Measurements from ENCODE around the gene PYCR2. TPM values are rescaled to one million over a fixed set of nuclear protein-coding genes. Genes with fewer than 3 reads are reported as not detected.

PYCR2 gene
- total RNA-seq, 1 donor from 2014 or later, result 19.5 TPM

DNA sequence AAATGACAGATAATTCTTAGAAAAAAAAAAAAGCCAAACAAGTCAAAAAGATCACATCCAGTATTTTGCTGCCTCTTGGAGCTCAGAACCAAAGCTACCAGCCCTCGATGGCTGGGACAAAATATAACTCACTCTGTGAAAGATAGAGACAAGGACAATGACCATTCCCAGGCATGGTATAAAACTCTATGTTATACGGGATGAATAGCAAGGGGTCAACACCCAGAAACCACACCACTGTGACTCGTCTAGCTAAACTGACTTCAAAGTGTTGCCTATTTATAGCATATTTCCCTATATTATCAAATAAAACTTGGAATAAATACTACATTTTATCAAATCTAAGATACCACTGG is 52.0 kb downstream of the PYCR2 start:
- peaks cover 3% of the 10 kb centered on the region for H3K36me3 ChIP-seq (ENCODE audit: control insufficient read depth, insufficient read depth, low read length)
- no peak for FAIRE-seq
- H3K27me3 ChIP-seq (ENCODE audit: control insufficient read depth, insufficient read depth, low read length), result peaks cover 3% of the 10 kb centered on the region
- TF ChIP-seq, protein P1, sequence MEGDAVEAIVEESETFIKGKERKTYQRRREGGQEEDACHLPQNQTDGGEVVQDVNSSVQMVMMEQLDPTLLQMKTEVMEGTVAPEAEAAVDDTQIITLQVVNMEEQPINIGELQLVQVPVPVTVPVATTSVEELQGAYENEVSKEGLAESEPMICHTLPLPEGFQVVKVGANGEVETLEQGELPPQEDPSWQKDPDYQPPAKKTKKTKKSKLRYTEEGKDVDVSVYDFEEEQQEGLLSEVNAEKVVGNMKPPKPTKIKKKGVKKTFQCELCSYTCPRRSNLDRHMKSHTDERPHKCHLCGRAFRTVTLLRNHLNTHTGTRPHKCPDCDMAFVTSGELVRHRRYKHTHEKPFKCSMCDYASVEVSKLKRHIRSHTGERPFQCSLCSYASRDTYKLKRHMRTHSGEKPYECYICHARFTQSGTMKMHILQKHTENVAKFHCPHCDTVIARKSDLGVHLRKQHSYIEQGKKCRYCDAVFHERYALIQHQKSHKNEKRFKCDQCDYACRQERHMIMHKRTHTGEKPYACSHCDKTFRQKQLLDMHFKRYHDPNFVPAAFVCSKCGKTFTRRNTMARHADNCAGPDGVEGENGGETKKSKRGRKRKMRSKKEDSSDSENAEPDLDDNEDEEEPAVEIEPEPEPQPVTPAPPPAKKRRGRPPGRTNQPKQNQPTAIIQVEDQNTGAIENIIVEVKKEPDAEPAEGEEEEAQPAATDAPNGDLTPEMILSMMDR (IDR thresholded peaks at IDR 0.05; ENCODE audit: insufficient read depth, low read length, severe bottlenecking), result no peak
- DNase-seq (ENCODE audit: low read depth), result no peak
- no peak overlapping the region for H3K4me3 ChIP-seq (ENCODE audit: low read depth, low read length)

DNA sequence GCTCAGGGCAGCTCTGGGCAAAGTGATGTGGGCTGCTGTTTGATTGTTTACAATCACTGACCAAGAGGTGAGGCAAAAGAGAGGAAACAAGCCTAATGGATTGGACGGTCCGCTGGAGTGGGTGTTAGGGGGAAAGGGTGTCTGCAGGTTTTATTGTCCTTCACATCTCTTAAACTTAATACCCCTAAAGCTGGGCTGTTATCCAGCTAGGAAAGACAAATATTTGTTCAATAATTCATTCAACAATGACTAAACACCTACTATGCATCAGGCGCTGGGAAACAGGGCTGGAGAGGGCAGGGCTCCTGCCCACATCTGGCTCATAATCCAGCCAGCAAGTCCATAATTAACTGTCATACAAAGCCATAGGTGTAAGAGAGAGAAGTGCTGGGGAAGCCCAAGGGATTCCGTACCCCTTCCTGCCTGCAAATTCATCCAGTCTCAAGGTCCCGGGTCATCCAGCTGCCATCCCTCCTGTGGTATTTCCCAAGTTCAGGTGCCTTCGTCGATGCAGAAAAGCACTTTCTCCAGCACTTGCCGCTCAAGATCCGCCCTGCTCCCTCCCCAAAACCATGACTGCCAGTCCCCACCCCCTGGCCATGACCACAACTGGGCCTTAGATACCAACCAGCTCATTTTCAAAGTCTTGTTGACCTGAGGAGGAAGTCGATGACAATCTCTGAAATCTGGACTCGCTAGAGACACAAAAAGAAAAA is 52.5 kb downstream of the PYCR2 start:
- peak; percentile 93 for FAIRE-seq
- no peak overlapping the region for H3K4me3 ChIP-seq (ENCODE audit: low read depth, low read length)
- DNase-seq (ENCODE audit: low read depth), result peak; percentile 83

DNA sequence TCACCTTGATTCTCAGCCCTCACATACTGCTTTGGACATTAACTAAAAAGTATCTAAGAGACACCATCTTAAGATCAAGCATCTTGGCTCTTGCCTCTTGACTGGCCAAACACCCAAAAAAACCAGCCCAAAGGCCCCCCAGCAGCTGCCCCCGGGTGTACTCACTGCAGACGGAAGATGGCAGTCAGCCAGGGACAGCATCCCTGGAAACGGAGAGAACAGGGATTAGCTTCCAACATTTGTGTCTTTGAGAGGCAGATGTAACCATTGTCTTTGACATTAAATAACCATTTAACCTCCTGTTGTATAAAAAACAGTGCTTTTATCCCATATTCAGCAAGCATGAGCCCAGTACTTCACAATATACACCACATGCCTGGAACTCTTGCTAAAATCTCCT is 53.1 kb downstream of the PYCR2 start:
- DNase-seq (ENCODE audit: low read depth) (no peak), FAIRE-seq (no peak)
- H3K36me3 ChIP-seq (ENCODE audit: control insufficient read depth, insufficient read depth, low read length), result peaks cover 3% of the 10 kb centered on the region
- TF ChIP-seq, protein P1 (IDR thresholded peaks at IDR 0.05; ENCODE audit: insufficient read depth, low read length, severe bottlenecking), result no peak
- H3K27me3 ChIP-seq (ENCODE audit: control insufficient read depth, insufficient read depth, low read length), result peaks cover 3% of the 10 kb centered on the region
- H3K4me3 ChIP-seq (ENCODE audit: low read depth, low read length), result no peak overlapping the region

More for the DNA sequence above, 52.5 kb downstream of the PYCR2 start:
- Histone ChIP-seq H3K27me3 (ENCODE audit: control insufficient read depth, insufficient read depth, low read length) (peaks cover 3% of the 10 kb centered on the region), H3K36me3 (ENCODE audit: control insufficient read depth, insufficient read depth, low read length) (peaks cover 3% of the 10 kb centered on the region)
- TF ChIP-seq, protein P1 (IDR thresholded peaks at IDR 0.05; ENCODE audit: insufficient read depth, low read length, severe bottlenecking), result no peak

Other genes with a start within 250 kb of the PYCR2 start
- 217 and 254 TPM in 2 replicates for gene SRP9, start 146.4 kb downstream of the PYCR2 start, total RNA-seq
- 3.9 and 22.1 TPM in 2 replicates for gene EPHX1, start 114.1 kb downstream of the PYCR2 start, total RNA-seq
- gene TMEM63A, start 41.9 kb downstream of the PYCR2 start, total RNA-seq, result 4.7 and 7.9 TPM in 2 replicates
- not detected in 2 replicates for gene LEFTY1, start 35.1 kb downstream of the PYCR2 start, total RNA-seq
- gene LEFTY2, start 17.0 kb upstream of the PYCR2 start, total RNA-seq, result not detected in 2 replicates
- gene SDE2, start 75.1 kb upstream of the PYCR2 start, total RNA-seq, result 41.1 and 46.1 TPM in 2 replicates
- gene H3-3A, start 138.5 kb upstream of the PYCR2 start, total RNA-seq, result 84.8 and 123 TPM in 2 replicates